Stimulated activated CD8-positive, alpha-beta memory T cell treated with anti-CD3 and anti-CD28 coated beads, Interleukin-15, amount 100 ng/mL, for 4 hours (primary cell): ENCODE measurements around the gene SULT2B1.

Source experiments
- DNase-seq, 2 donors: peaks; one replicate each; pipeline ENCODE4 v3.0.0-alpha.2; 2020; ENCODE audit warnings: low read depth in 2 of 2

Gene SULT2B1

DNA sequence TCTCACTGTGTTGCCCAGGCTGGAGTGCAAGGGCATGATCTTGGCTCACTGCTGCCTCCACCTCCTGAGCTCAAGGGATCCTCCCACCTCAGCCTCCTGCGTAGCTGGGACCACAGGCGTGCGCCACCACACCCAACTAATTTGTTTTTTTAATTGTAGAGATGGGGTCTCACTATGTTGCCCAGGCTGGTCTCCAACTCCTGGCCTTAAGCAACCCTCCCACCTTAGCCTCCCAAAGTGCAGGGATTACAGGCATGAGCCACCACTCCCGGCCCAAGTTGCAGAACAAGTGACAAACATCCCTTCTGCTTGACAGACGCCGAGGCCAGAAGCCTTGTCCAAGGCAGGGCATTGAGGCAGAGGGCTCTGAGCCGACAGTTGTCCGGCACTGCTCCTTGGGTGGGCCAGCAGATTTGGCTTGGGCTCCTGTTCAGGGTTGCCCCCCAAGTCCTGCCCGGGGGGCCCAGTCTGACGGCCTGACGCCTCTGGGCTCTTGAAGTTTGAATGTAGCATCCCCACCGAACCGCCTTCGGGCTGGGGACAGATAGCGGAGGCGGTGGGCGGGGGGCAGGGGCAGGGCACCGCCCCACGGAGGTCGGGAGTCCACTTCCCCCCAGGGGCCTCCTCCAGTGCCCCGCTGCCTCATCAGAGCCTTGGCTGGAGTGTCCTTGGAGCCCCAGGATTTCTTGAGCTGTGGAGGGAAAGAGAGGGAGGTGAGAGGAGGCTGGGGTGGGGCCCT lies 48.9 kb downstream of the SULT2B1 start:
- DNase-seq, result no peak

GRCh38 chr19:48603001-48603400 lies 51.0 kb downstream of the SULT2B1 start:
- no peak for DNase-seq

- no peak for DNase-seq
Observed at GRCh38 chr19:48603449-48603848, 51.5 kb downstream of the SULT2B1 start.

DNA sequence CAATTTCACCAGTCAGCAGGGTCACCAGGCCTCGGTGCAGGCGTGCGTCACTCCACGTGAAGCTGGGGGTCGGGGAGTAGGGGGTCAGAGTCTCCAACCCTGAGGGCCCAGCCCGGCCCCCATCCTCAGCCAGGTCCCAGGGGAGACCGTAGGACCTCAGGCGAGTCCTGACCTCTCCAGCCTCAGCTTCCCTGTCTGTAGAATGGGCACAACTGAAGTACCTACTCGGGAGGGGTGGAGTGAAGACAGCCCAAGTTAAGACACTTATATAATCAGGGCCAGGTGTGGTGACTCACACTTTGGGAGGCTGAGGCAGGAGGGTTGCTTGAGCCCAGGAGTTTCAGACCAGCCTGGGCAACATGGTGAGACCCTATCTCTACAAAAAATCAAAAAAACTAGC lies 51.9 kb downstream of the SULT2B1 start:
- DNase-seq, result no peak

DNA sequence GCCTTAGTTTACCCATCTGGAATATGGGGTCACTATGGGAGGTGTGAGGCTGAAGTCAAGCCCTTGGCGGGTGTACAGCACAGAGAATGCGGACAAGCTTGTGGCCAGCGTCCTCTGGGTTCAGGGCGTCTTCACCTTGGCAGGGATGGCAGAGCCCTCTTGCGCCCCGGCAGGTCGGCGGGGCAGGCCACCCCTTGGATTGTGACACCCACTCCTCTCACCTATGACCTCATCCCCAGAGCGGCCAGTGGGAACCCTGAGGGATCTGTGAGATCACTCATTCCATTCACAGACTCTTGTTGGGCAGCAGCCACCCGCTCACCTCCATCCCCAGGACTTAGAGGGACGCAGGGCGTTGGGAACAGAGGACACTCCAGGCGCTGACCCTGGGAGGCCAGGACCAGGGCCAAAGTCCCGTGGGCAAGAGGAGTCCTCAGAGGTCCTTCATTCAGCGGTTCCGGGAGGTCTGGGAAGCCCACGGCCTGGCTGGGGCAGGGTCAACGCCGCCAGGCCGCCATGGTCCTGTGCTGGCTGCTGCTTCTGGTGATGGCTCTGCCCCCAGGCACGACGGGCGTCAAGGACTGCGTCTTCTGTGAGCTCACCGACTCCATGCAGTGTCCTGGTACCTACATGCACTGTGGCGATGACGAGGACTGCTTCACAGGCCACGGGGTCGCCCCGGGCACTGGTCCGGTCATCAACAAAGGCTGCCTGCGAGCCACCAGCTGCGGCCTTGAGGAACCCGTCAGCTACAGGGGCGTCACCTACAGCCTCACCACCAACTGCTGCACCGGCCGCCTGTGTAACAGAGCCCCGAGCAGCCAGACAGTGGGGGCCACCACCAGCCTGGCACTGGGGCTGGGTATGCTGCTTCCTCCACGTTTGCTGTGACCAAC lies 54.7 kb downstream of the SULT2B1 start, which contains the start of gene SPACA4:
Gene SPACA4 (plus strand): TSS at position 280 of the 896 bp plus-strand sequence. CDS start 237 bp downstream, at position 517.
- no peak for DNase-seq

GRCh38 chr19:48607359-48607755 lies 55.4 kb downstream of the SULT2B1 start:
- DNase-seq, result no peak

DNA sequence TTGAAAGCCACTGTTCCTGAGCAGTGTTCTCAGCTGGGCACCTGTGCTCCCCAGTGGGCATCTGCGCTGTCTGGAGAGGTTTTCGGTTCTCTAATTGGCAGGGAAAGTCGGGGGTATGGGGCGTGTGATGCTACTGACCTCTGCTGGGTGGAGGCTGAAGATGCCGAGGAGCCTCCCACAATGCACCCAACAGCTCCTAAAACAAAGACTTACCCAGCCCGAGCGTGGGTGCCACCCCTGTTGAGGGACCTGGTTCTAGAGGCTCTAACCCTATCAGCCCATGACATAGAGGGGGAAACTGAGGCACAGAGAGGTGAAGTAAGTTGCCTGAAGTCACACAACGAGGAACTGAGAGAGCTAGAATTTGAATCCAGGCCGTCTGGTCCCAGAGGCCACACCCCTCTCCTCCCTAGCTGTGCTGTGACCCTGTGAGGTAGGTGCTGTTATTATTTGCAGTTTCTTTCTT lies 56.9 kb downstream of the SULT2B1 start:
- DNase-seq, result no peak

- no peak for DNase-seq
Observed at GRCh38 chr19:48609571-48610108, 57.7 kb downstream of the SULT2B1 start.

DNA sequence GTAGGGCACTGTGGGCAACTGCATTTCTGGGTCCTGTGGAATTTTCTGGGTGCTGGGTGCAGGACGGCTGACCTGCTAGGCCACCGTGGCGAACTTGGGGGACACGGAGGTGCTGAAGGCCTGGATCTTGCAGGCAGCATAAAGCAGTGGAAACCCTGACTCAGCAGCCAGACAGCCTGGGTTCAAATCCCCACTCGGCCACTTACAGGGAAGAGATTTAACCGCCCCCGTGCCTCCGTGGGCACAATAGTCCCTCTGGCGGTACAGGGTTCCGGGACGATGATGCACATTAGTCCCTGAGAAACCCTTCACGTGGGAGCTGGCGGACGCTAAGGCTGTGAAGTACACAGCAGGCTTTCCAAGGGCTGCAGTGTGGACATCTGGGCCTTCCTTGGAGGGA lies 59.9 kb downstream of the SULT2B1 start:
- DNase-seq, result no peak

DNA sequence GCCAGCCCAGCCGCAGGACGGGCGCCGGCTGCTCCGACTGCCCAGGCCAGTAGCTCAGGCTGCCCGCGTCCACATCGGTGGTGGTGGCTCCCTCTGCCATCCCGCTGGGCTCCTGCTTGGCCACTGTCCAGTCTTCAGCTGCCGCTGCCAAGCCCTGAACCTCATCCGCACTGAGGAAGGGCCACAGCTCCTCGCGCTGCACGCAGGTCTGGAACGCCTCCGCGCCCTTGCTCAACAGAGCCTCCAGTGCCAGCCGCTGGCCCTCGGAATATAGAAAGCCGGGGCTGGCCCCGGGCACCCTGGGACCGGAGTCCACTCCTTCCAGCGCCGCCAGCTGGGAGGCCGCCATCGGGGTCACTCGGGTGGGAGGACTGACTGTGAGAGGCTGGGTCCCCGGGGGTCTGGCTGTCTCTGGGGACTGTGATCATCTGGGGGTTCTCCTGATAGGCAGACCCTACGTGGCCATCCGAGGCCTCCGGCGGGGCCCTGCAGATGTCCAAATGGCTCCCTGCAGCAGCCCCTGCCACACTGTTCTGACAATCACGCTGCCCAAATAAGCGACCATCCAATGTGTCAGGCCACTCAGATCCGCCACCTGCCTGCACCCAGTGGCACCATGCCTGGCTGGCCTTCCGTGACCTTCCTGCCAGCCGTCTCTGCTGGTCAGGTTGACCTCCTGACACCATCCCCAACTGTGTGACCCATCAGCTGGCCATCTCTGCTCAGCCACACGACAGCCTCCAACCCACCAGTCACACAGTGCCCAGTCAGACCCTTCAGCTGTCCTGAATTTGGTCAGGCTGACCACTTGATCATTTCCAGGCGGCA lies 61.3 kb downstream of the SULT2B1 start:
- no peak for DNase-seq

DNA sequence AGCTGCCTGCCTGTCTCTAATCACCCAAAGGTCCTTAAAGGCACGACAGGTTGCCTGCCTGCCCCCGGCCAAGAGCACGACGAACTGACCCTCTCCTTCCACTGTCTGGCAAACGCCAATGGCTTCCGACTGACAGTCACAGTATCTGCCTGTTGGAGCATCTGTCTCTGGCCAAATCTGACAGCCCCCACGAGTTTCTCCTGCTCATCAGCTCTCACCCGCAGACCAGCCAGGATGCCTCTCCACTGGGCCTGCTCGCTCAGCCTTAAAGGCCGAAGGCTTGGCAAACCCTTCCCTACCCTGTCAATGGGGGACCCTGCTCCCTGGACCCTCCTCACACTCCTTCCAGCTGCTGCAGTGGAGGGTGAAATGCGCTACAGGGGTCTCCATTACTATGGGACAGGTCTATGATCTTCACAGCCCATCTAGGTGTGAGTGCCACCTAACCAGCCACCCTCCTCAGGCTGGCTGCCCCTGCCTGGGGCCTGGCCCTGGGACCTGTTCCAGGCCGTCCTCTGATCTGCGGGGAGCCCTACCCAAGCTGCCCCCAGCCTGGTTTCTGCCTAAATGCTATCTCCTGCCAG lies 62.0 kb downstream of the SULT2B1 start:
- no peak for DNase-seq

DNA sequence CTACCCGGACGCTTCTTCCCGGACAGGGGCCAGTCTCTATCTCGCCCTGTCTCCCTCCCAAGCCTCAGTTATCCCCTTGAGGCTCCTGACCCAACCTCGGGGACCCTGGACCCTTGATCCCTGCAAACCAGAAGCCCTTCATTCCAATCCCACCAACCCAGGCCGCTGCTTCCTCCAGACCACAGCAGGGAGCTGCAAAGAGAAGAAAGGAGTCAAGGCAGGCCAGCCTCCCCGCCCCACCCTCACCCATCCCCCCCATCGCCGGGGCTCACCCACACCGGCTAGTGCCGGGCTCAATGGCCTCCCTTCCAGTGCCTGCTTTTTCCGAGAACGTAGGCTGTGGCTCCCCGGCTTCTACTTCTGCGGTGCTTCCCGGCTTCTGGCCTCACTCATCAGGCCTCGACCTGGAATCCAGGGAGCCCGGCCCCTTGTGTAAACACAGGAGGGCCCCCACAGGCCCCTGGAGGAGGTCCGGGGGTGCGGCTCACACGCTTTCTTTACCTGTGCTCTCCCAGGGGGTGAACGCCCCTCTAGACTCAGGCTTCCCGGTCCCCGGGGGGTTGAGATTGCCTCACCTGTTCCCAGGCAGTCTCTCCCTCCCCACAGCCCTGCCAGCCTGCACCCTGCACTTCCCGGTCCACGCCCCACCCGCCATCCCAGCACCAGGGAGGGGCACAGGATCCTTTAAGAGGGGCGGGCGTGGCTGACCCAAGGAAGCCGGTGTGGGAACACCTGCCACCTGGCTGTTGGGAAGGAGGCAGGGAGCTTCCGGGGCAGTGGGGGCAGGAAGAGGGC lies 62.7 kb downstream of the SULT2B1 start, which contains the start of gene FAM83E:
Gene FAM83E (minus strand): TSS at position 641 of the 795 bp plus-strand sequence. CDS start 1,704 bp downstream, outside the sequence.
- DNase-seq, result no peak

GRCh38 chr19:48615231-48616040 lies 63.5 kb downstream of the SULT2B1 start:
- DNase-seq, result no peak

GRCh38 chr19:48616041-48616436 lies 64.1 kb downstream of the SULT2B1 start:
- DNase-seq, result no peak

GRCh38 chr19:48616491-48617056 lies 64.6 kb downstream of the SULT2B1 start:
- DNase-seq, result no peak

DNA sequence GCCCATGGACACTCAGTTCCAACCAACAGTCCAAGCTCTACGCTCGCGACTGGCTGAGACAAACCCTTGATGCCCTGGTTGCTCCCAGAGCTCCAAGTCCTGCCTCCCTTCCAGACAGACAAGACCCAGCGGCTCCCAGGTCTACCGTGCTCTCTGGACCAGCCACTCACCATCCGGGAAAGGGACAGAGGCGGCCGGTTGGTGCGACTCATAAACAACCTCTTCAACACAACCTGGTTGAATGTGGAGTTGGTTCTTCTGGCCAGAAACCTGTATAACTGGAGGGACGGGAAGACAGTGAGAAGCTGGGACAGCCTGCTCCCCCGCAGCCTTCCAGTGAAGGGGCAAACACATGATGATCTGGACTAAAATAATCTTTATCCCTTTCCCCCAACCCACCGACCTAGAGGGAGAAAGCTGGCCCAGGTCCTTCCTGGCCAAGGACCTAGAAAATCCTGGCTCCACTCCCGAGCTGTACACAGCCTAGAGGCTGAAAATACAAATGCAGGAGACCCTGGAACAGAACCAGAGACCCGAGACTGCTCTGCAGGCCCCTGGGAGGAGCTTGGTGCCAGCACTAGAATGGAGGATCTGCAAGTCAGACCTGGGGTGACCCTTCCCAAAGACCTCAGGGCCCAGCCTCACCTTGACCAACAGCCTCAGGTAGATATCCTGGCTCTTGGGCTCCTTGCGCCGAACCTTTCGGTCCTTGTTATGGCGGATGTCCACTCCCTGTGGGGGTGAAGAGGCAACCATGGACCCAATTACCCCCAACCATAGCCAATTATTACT lies 65.4 kb downstream of the SULT2B1 start:
- no peak for DNase-seq

- DNase-seq, result no peak
Observed at GRCh38 chr19:48618278-48618915, 66.4 kb downstream of the SULT2B1 start.
